Esophagus mucosa (tissue), 1 donor: Measurements from ENCODE around the gene GPR173. TPM values are rescaled to one million over a fixed set of nuclear protein-coding genes. Genes with fewer than 3 reads are reported as not detected.
A peak's percentile ranks its signal among the peaks of the same experiment; 100 is the strongest.

ENCODE experiments used
- ATAC-seq: fragments of 200-7000 bp; cut with Tn5 transposase; one replicate; pipeline ENCODE4 v1.9.1; 2020
- total RNA-seq: library from RNA; stranded (reverse); gene quantifications from one replicate; pipeline ENCODE4 v1.2.4, GENCODE V29; 2023
- donor health status: DM: yes; HTN: yes; CAD: no.

Gene GPR173
- total RNA-seq, 1 donor from 2014 or later = 0.08 TPM

DNA sequence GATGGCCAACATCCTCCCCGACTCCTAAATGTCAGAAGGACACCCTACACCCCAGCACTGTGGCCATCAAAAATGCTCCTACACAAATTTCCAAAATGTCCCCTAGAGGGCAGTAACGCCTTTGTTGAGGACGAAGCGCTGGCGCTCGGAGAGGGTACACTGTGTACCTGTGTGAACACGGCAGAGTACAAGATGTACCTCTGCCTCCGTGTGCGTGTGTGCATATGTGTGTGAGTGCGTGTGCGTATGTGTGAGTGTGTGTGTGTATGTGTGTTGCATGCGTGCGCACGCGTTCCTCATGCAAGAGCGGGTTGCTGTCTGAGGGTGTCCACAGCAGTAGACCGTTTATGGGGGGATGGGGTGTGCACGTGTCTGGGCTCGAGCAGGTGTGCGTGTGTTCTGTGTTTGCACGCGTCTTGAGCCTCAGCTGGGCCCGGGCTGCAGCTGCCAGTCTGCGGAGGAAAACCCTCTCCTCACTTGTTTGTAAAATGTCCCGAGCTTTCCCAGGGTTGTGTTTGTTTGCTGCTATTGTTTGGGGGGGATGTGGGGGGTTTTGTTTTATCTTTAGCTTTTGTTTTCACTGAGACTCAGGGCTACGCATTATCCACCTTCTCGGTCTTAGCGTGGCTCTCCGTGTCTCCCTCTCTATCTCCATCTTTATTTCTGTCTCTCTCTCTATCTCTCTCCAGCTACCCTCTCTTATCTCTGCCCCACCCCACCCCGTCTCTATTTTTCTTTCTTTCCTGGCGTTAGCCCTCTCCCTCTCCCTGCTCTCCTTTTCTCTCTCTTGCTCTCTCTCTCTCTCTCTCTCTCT is 23.2 kb downstream of the GPR173 start:
- ATAC-seq = peak; percentile 93

DNA sequence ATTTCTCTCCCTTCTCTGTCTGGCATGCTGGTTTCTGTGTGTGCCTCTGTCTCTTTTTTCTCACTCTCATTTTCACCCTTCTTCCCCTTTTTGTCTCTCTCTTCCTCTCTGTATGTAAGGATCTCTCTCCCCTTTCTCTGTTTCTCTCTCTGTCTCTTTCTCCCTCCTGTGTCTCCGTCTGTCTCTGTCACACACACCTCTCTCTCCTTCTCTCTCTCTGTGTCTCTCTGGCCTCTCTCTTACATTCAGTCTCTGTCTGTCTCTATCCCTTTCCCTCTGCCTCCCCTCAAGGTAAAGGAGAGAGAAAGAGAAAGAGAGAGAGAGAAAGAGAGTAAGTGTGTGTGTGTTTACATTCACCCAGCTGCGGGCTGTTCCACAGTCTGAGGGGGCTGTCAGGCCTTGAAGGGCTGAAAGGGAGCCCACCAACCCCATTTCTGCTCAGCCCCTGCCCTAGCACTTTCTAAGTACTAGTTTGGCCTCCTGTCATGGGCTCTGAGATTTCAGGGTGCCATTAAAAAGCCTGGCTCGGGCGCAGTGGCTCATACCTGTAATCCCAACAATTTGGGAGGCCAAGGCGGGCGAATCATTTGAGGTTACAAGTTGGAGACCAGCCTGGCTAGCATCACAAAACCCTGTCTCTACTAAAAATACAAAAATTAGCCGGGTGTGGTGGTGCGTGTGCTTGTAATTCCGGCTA is 24.0 kb downstream of the GPR173 start:
- no peak for ATAC-seq

- no peak for ATAC-seq
These were observed 24.6 kb downstream of the GPR173 start for GRCh38 chrX:53073115-53073586.

DNA sequence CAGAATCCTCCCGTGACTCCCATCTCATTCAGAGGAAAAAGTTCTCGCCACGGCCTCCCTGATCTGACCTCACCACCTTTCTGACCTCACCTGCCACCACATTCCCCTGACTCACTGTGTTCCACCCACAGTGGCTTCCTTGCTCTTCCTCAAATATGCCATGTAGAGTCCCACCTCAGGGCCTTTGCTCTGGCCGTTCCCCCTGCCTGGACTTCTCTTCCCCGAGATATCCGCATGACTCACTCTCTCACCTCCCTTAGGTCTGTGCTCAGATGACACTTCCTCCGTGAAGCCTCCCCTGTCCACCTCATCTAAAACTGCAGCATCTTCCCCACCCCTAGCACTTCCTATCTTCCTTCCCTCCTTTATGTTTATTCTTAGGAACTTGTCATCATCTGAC is 26.4 kb downstream of the GPR173 start:
- no peak for ATAC-seq

GRCh38 chrX:53076671-53077070 is 28.1 kb downstream of the GPR173 start:
- no peak for ATAC-seq

GRCh38 chrX:53077207-53078197 is 28.9 kb downstream of the GPR173 start:
- no peak for ATAC-seq

DNA sequence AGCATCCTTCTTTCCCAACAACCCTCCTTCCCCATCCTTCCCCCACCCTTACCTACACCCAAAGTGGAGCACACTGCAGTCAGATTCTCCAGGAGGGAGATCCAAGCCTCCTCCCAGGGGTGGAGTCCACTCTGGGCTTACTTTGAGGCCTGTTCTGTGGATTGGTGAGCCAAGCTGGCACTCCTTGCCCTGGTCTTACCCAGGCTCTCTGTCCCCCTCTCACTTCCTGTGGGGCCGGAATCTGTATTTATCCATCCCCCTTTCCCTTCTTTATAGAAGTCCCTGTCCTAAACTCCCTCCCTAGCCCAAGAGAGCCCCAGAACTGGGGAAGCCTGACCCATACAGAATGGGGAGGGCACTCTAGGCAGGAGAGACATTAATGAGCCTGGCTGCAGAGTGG is 30.4 kb downstream of the GPR173 start:
- ATAC-seq = no peak

DNA sequence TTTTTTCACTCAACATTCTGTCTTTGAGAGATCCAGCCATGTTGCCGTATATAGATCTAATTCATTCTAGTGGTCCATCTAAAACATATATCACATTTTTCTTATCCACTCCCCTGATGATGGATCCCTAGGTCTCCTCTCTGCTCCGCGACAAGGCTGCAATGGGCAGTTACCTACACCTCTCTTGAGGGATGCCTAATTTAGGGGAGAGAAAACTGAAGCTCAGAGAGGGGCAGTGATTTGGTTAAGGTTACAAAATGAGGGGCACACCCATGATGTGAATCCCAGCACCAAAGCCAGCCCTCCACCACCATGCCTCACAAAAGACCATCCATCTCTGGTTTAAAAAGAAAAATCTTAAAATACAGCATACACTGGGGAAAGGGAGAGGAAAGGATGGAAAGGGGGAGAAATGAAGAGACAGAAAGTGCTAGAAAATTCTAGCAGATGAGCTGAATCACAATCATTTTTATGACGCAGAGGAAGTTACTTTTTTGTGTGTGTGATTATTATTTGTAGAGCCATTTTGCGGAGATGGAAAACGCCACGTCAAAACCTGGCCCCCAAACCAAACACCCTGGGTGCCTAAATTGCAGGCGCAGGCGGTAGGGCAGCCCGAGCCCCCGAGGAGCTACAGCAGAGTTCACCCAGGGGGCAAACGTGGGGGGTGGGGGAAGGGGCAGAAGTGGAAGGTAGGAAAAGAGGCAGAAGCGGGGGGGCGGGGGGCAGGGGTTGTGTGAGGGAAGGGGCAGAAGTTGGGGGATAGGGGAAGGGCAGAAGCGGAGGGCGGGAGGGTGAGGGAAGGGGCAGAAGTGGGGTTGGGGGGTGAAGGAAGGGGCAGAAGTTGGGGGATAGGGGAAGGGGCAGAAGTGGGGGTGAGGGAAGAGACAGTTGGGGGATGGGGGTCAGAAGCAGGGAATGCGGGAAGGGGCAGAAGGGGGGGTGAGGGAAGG is 32.3 kb downstream of the GPR173 start:
- no peak for ATAC-seq

DNA sequence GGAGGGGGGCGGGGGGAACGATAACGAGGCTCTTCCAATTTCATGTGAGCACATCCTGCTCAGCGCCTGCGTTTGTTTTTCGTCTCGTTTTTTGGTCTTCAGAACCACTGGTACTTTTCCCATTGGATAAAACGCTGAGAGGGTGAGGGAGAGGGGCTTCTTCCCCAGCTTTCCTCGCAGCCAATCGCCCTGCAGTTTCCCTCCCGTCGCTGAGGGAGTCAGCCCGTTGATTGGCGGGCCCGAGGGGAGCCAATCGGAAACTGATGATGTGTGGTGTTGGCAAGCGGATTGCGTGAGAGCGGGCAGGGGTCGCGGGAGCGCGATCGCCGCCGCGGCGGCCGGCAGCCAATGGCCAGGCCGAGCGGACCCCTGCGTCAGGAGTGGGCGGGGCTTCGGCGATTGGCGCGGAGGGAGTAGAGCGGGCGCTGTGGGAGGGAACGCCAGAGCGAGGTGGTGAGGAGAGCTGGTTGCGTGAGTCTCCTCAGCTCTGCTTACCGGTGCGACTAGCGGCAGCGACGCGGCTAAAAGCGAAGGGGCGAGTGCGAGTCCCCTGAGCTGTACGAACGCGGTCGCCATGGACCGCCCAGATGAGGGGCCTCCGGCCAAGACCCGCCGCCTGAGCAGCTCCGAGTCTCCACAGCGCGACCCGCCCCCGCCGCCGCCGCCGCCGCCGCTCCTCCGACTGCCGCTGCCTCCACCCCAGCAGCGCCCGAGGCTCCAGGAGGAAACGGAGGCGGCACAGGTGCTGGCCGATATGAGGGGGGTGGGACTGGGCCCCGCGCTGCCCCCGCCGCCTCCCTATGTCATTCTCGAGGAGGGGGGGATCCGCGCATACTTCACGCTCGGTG is 33.6 kb downstream of the GPR173 start, which contains the start of gene TSPYL2:
TSPYL2 (plus strand) TSS at position 443 of the 848 bp plus-strand sequence; CDS start at position 575, 132 bp downstream.
- ATAC-seq = peak; percentile 93

DNA sequence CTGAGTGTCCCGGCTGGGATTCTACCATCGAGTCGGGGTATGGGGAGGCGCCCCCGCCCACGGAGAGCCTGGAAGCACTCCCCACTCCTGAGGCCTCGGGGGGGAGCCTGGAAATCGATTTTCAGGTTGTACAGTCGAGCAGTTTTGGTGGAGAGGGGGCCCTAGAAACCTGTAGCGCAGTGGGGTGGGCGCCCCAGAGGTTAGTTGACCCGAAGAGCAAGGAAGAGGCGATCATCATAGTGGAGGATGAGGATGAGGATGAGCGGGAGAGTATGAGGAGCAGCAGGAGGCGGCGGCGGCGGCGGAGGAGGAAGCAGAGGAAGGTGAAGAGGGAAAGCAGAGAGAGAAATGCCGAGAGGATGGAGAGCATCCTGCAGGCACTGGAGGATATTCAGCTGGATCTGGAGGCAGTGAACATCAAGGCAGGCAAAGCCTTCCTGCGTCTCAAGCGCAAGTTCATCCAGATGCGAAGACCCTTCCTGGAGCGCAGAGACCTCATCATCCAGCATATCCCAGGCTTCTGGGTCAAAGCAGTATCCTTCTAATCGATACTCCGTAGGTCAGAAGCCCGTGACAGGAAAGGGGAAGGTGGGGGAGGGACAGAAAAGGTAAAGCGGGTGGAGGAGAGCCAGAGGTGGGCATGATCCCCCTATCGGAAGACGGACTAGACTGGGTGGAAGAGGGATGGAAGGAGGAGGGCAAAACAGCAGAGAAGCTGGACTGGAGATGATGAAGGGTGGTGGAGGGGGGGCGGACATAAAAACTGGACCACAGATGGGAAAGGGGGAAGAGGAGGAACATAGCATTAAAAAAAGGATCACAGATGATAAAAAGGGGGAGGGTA is 34.4 kb downstream of the GPR173 start:
- ATAC-seq = no peak

DNA sequence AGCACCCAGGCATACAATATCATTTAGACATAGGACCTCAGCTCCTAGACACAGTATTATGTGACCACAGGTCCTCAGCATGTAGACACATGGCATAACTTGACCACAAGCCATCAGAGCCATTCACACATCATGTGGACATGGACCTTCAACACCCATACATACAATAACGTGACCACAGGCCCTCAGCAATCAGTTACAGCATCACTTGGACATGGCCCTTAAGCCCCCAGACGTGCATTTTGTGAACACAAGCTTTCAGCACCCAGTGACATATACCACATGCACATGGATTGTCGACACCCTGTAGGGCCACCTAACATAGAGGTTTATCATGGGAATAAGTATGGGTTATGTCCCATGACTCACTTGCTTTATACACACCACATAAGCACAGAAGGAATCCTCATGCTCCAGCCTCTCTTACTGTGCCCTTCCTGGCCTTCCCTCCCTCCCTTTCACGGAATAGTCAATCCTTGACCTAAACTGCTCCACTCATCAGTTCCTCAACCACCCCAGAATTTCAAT is 35.5 kb downstream of the GPR173 start:
- no peak for ATAC-seq

DNA sequence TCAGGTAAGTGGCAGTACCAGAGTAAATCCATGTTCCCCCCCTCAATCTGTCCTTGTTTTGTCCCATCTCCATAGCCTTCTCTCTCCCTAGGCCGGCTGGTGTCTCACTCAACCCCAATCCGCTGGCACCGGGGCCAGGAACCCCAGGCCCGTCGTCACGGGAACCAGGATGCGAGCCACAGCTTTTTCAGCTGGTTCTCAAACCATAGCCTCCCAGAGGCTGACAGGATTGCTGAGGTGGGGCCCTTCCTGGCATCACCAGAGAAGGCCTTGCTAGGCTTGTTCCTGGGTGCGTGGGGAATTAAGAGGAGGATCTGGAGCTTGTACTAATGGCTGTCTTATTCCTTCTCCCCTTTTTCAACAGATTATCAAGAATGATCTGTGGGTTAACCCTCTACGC is 36.3 kb downstream of the GPR173 start:
- no peak for ATAC-seq

DNA sequence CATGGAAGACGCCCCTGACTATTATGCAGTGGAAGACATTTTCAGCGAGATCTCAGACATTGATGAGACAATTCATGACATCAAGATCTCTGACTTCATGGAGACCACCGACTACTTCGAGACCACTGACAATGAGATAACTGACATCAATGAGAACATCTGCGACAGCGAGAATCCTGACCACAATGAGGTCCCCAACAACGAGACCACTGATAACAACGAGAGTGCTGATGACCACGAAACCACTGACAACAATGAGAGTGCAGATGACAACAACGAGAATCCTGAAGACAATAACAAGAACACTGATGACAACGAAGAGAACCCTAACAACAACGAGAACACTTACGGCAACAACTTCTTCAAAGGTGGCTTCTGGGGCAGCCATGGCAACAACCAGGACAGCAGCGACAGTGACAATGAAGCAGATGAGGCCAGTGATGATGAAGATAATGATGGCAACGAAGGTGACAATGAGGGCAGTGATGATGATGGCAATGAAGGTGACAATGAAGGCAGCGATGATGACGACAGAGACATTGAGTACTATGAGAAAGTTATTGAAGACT is 37.2 kb downstream of the GPR173 start:
- ATAC-seq = no peak

- ATAC-seq = no peak
These were observed 37.9 kb downstream of the GPR173 start for GRCh38 chrX:53086464-53086863.

DNA sequence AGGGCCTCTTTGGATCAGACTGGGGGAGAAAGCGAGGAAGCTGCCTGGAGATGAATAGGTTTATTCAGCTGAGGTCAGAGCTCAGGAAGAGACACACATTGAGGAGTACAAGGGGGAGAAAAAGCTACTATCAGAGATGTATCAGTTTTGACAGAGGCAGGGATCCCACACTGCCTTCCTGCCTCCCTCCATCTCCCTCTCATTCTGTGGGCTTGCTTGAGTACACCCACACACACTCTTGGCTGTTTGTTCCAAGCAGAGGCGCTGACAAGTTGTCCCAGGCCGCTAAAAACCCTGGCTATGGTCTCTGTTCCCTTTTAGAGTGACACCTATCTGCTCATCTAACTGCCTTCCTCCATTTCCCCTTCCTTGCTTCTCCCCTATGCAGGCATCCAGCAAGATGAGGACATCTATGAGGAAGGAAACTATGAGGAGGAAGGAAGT is 38.8 kb downstream of the GPR173 start:
- no peak for ATAC-seq

DNA sequence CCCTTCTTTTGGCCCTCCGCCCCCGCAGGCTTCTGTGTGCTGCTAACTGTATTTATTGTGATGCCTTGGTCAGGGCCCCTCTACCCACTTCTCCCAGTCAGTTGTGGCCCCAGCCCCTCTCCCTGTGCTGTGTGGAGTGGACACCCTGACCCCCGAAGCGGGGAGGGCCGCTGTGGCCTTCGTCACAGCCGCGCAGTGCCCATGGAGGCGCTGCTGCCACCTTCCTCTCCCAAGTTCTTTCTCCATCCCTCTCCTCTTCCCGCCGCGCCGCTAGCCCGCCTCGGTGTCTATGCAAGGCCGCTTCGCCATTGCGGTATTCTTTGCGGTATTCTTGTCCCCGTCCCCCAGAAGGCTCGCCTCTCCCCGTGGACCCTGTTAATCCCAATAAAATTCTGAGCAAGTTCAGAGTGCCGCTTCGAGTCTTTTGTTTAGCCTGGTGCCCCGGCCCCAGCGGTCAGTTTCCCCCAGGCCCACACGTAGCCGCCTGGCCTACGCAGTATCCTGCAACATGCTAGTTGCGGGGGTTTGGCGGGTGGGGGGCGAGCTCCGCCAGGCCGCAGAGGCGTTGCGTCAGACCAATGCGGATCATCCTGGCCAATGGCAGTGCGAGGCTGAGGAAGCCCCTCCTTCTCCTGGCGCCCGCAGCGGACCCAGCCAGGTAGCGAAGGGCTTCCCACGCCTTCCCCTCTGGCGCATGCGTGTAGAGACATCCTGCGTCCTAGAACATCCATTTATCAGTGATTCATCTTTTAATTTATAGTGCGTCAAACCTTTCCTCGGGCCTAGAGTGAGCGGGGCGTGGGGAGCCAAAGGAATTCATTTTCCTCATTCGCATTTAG is 39.8 kb downstream of the GPR173 start:
- ATAC-seq = peak; percentile 85

DNA sequence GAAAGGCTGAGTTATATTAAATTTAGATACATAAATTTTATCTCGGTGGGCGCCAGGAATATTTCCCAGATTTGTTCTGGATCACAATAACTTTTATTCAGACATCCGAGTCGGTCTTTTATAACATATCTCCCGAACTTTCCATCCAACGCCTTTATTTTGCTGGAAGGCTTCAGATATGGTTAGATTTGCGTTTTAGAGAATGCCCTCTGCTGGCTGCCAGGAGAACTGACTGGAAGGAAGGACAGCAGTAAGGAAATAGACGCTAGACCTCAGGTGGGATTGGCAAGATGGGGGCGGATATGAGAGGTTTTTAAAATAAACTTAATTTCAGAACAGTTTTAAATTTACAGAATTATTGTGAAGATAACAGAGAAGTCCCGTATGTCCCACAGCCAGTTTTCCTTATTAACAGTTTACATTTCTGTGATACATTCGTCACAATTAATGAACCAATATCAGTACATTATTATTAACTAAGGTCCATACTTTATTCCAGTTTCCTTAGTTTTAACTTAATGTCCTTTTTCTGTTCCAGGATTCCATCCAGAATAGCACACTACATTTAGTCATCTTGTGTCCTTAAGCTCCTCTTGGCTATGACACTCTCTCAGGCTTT is 40.7 kb downstream of the GPR173 start:
- ATAC-seq = no peak
